ENCODE results near the gene MYLK.

The MYLK gene

DNA sequence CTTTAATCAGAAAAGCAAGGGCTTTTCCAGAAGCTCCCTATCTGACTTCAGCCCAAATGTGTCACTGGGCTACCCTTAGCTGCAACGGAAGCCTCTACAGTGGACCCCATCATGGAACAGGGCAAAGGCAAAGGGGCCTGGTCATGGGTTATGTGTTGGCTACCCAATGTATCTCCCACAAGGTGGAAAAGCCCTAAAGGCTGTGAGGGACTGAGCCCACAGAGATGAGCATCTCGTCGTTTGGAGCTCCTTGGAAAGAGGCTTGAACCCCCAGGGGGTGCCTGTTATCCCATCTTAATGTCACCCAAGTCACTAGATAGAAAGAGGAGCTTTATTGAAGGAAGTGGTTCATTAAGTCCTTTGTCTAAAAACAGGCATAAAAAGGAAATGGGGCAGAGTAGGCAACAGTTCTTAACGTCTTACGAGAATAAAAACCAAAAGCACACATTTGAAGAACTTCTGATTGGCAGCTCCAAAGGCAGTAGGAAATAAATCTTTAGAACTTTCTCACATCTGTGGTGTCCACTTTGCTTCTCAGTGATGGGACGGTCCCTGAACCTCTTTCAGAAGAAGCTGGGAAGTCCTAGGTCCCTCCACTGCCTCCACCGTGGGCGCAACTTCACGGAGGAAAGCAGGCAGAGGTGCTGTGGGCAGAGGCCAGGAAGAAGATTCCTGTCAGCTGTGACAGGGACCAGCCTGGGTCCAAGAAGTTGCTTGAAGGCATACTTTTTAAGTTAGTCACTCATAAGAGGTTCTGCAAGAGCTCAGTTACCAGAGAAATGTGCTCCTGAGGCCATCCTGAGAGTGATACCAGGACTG is 93.7 kb downstream of the MYLK start:
- no peak for DNase-seq

DNA sequence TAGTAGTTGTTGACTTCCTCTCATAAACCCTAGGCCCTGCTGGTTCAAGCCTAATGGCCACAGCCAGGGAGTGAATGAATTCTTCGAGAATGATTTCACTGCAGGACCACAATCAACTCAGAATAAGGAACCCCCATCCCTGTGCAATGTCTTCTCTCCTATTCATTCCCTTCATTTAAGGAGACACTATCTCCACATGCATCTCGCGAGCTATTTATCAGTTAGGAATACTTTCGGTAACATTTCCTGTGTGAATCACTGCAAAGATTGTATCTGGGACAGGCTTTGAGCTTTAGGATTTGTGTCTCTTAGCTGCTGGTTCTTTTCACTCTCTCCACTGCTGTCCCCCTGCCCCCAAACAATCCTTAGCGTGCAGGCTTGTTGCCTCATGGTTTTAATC is 94.4 kb downstream of the MYLK start:
- DNase-seq = no peak

DNA sequence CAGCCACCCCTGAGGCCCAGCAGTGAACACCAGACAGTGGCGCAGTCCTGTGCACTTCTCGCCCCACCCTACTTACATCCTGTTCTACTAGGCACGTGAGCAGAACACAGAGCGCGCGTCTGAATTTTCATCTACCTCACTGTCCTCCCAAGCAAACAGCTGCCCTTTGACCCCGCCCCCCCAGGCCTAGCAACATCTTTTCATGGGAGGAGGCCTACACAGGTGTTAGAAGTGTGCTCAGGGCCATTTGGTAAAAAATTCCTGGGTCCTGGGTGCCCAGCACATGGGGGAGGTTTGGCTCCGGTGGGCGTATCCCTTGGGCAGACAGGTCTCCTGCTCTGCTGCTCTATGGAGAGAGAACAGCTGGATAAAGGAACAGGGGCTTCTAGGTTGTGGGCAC is 95.0 kb downstream of the MYLK start:
- no peak for DNase-seq

DNA sequence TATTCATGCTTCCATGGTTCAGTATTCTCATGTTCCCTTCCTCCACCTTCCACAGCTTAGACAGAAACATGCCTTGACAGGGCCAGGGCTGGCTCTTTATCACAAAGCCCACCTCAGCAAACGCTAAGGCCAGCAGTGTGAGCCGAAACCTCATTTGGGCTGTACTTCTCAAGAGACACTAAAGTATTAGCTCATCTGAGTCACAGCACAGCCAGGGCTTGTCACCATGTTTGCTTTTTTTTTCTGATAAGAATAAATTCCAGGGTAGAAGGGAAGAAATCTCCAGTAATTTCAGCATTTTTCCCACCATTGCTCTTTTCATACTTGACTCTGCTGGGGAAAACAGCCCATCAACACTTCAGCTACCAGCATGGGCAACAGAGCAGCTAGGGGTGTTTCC is 95.4 kb downstream of the MYLK start:
- DNase-seq = no peak

DNA sequence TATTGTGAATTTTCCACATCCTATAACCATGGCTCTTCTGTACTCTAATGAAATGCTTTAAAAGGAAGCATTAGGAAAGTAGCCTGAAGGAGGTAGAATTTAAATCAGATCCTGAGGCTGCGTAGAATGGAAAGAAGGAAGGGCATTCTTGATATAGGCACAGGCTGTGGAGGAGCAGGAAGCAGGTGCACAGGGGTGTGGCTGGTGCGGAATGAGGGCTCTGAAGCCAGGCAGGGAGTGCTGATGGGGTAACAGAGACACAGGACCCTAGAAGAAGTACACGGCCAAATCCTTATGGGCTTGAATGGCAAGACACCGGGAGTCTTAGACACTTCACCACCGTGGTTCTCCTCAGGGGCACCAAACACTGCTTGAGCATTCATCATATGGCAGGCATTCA is 97.0 kb downstream of the MYLK start:
- no peak for DNase-seq

DNA sequence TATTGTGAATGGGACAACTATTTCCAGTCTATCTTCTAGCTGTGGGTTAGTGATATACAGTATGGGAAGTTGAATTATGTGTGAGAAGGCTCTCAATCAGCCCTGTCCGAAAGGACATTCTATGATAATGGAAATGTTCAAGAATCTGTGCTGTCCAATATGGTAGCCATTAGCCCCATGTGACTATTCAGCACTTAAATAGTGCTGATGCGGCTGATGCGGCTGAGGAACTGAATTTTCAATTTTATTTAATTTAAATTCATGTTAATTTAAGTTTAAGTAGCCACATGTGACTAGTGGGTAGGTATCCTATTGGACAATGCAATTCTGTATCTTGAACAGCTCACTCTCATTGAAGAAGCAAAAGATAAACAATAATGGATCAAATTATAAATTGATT is 98.5 kb downstream of the MYLK start:
- no peak for DNase-seq

DNA sequence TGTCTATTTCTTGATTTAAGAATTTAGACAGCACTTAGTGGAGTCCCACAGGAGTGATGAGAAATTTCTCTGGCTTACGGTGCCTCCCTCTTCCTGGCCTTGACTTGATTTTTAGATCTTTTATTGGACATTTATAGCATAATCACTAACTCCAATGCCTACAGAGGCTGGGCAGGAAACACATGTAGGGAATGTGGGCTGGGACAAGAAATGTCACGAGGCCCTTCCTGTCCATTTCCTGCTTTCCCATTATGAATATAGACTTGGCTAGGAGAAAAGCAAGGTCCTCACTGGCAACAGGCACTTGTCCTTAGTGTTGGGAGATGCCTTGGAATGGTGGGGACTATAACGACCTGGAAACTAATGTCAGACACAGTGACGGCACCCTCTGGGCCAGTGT is 100.3 kb downstream of the MYLK start:
- no peak for DNase-seq

DNA sequence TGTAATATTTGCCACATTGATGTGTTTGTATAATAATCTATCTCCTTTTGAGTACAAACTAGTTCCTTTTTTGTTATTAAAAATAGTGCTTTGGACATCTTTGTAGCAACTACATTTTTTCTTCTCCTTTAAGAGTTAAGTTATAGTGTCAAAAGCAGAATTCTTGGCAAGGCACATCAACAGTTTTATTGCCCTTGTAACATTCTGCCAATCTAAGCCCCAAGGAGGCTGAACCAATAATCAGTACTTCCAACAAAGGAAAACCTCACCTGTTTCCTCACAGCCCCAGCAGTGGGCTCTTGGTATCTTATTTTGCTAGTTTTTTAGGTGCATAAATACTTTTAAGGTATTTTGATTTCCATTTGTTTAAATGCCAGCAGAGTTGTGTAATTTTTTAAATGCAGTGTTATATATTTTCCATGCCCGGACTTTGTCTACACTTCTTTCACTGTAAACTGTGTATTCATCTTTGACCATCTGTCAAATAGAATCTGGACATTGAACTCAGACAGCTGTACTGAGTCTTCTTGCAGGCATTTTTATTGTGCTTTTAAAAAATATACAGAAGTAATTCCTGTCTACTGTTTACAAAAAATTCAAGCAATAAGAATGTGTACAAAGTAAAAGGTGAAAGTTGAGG is 101.0 kb downstream of the MYLK start:
- no peak for DNase-seq

DNA sequence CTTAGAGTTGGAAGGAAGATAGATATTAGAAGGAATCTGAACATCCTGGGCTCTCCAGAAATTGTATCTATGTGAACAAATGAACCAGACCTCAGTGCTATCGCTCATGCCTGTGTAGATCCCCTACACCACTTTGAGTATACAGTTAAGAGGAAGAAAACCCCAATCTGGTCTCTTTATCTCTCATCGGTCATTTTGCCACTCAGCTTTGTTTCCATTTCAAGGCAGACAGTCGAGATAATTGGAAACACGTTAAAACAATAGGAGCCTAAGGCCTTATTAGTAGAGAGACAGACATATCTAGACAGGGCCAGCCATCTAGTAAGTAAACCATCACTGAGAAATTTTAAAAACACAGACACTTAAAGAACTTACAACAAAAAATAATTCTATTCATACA is 101.6 kb downstream of the MYLK start:
- no peak for DNase-seq

DNA sequence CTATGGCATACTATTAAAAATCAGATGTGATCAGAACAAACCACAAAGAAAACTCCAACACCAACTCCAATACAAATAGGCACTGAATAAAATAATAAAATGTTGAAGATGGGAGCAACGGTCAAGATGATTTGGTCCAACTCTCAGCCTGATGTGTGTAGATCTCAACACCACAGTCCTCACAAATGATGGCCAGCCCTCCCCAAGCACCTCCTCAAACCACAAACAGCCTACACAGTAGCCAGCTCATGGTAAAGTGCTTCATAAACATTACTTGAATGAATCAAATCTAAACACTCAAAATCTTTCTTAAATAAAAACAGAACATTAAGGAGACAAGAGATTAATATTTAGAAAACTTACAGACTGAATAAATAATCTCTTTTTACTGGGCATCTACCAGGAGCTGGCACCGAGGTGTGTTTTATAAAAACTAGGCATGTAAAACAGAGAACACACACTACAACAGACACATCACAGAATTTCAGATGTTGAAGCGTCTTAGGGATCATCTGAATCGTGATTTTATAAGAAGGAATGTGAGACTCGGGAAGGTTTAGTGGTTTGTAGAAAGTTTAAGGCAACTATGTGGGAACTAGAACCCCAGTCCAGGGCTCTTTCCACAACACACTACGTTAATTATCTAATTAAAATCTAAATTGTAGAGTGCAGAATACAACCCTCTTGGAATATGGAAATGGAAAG is 102.4 kb downstream of the MYLK start:
- DNase-seq = no peak

DNA sequence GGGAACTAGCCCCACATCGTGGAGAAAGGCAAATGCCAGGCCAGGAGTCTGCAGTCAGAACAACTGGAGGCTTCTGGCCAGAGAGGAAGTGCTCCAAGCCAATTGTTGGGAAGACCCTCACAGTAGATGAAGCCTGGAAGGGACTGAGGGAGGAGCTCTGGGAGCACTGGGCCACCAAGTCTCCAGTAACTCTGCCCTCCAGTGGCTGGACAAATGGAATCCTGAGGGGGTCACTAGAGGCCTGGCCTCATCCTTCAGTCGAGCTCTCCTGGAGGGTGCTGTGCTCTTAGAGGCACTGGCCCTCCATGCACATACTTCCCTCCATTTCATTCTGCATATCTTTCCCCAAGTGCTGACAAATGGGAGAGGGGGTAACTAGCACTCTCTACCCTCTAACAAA is 103.0 kb downstream of the MYLK start:
- no peak for DNase-seq

DNA sequence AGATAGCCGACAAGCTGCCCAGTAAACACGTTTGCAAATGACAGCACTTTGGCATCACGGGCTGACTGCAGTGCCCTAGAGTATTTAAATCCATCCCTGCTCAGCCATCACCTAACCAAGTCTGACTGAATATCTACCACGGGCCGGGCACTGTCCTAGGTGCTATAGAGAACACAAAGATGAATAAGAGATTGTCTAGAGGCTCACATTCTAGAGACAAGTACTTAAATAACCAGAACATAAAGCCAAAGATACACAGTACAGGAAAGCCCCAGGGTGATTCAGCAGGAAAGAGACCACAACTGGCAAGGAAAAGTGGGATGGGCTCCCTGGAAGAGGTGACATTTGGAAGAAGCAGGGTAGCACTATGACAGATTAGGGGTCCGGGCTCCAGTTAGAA is 103.5 kb downstream of the MYLK start:
- no peak for DNase-seq

DNA sequence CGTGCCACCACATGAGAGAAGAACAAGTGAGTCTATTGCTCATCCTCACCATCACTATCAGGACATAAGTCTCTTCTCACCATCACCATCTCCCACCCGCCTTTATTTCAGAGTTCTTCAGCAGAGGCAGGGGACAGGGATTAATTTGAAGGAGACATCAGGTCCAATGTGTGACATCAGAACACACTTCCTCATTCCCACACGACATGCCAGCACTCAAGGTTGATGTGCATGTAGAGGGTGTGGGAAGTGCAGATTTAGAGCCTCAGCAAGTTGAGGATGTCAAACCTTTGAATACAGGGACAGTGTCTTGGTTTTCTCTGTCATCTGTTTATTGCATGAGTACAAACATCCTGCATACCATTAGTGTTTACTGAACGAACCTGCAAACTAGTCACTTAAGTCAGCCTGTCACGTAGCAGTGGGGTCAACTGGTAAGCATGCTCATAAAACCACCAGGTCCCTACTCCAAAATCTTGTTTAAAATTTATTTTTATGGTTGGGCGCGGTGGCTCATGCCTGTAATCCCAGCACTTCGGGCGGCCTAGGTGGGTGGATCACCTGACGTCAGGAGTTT is 104.4 kb downstream of the MYLK start:
- no peak for DNase-seq

DNA sequence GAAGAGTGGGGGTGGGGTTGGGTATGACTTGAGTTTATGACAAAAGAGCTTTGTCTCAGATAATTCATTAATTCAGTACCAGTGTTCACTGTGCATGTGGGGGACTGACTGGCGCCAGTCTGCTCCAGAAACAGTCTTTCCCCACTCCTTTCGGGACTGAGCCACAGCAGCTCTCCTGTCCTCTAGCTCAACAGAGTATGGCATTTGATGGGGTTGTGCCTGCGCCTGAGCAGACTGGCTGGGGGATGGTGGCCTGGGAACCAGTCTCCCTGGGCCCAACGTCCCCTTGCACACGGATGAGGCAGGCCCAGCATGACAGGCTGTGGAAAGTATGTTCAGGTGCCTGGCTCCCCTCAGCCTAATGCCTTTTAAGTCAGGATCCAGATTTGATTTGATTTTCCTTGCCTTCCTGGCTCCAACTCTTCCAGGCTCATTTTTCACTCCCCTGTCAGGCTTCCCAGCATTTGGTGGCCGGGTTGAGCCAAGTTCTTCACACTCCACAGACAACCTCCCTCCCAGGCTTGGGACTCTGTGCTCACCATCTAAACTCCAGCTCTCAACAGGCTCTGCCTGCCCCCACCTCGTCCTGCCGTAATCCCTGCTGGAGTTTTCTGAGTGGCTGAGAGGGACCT is 105.0 kb downstream of the MYLK start:
- DNase-seq = no peak

DNA sequence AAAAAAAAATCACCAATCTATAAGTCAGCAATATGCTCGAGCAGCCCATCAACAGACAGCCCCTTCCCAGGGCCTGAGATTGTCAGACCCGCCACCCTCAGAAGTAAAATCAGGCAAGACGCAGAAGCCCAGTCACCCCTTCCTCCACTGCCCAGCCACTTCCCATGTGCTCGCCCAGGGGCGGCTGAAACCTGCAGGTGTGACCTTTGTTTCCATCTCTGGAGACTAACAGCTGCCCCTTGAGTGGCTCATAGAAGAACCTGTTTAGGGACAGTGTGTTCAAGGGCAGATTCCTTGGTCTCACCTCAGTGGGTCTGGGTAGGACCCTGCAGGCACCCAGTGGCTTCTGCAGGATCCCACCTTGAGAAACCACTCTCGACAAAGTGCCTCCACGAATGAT is 105.6 kb downstream of the MYLK start:
- DNase-seq = no peak

DNA sequence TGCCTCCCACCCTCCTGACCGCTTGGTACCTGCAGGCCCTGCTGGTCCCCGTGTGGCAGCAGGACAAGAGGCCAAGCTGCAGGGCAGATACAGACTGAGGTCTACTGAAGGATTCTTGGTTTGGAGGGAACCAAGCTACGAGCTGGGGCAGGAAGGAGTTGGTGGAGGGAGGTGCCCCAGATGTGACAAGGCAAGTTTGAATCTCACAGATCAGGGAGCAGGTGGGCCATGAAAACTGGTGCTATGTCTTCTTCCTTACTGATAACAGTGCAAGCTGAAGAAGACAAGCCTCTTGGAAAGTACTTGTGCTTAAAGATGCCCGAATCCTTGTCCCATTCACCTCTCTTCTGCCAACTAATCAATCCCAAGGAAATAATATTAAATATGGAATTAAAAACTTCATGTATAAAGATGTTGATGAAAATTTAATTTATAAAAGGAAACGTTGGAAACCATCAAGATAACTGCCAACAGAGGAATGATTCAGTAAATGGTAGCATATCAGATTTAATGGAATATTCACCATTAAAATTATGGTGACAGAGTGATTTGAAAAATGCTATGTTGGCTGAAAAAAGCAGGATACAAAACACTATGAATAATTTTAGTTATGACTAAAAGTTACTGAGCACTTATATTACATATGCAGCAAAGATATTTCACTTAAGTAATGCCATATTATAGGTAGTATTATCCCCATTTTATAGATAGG is 107.9 kb downstream of the MYLK start:
- no peak for DNase-seq

DNA sequence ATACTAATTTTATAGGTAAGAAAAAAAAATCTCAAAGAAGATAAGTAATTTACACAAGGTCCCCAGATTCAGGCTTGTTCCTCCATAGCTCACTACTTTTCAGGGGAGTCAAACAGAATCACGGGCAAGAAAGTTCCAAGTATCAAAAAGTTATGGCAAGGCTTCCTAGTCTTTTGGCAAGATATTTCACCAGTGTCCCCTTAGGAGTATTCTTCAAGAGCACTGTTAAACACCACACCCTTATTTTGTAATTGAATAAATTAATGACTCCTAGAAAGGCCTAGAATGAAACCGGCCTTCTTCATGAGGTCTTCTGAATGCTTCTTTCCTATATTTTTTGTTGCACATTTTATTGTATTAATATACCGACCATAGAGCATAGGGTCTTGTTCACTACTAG is 109.7 kb downstream of the MYLK start:
- no peak for DNase-seq

DNA sequence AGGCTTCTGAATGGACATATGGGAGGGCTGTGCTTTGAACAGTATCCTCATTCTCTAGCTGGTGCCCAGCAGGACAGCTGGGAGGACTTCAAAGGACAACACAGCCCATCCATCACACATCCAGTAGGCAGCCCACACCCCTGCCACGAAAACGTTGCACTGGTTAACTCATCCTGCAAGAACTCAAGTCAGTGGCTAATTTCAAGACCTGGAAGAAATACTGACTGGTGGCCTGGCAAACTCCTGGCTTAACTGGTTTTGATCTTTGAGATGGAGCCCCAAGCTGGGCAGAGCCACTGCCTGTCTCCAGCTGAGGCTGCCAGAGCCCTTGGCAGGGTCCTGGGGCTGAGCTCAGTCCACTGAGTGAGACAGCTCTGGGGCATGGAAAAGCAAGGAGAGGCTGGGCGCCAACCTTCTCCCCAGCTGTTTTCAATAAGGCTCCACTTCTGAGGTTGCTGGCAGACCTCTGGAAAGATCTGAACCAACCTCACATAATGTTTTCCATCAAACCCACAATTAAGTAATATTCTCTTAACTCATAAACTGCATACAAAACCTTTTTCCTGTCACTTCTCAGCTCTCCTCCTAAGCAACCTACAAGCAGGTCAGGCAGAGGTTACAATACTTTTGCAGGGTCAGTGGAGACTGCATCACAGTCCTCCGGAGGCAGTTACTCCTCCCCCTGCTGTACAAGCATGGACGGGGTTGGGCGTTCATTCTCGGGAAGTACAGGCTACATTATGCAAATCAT is 110.3 kb downstream of the MYLK start:
- DNase-seq = no peak

DNA sequence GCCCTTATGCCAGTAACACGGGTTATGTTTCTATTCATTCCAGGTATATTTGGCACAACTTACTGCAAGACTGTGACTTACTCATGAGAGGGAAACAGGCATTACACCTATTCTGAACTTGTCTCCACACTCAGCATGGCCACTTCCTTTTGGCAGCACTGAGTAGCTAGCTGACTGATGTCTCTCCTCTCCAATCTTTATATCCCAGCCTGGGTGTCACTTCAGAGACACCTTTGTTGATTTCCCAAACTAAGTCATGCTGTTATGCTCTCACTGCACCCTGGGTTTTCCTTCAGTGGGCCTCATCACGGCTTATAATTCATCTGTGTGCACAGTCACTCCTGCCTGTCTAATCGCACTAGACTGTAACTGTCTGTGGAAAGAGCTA is 114.8 kb downstream of the MYLK start:
- DNase-seq = no peak

DNA sequence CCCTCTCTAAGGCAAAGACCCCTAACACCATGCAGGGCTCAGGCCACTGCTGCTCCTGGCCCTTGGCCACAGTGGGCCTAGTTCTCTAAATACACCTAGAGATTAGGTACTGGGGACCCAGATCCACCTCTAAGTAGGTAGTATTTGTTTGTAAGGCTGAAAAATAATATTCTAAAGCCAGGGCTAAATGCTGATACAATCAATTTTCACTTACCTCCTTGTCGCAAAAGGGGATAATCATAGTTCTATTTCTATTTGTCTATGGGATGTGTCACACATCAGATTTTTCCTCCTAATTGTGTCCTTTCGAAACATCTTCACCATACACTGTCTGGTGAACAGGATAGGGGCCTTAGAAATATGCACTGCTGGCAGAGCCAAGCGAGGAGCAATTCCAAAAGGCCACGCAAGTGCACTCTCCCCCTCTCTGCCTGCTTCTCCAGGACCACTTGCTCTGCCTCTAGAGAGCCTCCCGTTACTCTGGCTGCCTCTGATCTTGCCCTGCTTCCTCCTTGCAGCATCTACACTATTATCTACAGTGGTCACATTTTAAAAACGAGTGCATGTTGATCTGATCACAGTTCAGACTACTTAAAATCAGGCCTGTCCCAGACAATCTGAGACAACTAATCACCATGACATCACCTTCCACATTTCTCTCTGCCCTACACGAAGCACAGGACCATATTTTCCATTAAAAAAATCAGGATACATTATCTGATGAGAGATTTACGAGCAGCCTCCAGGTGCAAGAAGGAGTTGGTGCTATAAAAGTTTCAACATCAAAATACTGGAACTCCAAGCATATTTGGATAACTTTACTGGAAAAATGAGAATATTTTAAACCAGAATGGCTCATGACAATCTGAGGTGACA is 115.4 kb downstream of the MYLK start:
- DNase-seq = no peak

All from stimulated activated naive CD4-positive, alpha-beta T cell (primary cell).